VCaP (cell line): Measurements from ENCODE around the gene FHIT.
A peak's percentile ranks its signal among the peaks of the same experiment; 100 is the strongest.

Experiments
- H3K27ac ChIP-seq: fragments of 450-650 bp; 2 replicates; pipeline ENCODE4 v1.5.1; 2017
- CTCF ChIP-seq: fragments of 450-650 bp; conservative IDR thresholded peaks from 2 replicates; pipeline ENCODE4 v1.5.1; 2017; ENCODE audit warnings: mild to moderate bottlenecking, moderate library complexity

FHIT gene

GRCh38 chr3:60307562-60308199, 943.6 kb downstream of the FHIT start:
- H3K27ac ChIP-seq, result peak overlapping the region; percentile 59
- TF ChIP-seq CTCF, result no peak

GRCh38 chr3:60304112-60304511, 947.1 kb downstream of the FHIT start:
- no peak for TF ChIP-seq CTCF
- no peak overlapping the region for H3K27ac ChIP-seq

DNA sequence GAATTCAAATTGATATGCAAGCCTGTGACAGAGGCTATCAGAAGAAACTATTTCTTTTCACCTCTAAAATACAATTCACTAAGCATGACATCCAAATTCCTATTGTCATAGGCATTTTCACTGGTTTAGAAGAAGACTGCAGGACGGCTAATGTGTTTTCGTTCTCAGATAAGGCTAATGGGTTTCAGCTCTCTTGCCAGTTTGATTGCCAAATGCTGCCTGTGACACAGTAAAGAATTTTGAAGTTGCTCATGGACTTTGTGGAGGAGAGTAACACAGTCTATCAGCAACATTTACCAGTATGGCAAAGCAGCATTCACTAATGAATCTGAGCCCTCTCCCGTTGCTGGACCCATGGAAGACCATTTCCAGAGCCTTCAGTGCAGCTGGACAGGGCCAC, 948.1 kb downstream of the FHIT start:
- TF ChIP-seq CTCF, result no peak

DNA sequence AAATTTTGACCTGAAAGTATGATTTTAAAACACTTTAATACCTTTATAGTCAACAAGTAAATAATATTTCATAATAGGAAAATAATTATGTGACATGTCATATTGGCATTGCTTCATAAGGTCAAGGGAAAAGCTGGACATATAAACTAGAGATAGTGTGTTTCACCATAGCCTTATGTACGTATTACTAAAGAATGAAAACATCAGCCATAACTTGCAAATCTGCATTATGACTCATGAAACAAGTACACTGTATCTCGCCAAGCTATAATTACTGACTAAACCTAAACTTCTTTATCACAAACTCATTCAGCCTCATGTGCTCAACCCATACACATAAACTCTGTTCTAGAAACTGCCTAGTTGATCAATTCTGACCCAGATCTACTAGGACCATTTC, 950.1 kb downstream of the FHIT start:
- no peak for TF ChIP-seq CTCF
- H3K27ac ChIP-seq, result no peak overlapping the region

More for the DNA sequence above, 948.1 kb downstream of the FHIT start:
- H3K27ac ChIP-seq, result no peak overlapping the region

DNA sequence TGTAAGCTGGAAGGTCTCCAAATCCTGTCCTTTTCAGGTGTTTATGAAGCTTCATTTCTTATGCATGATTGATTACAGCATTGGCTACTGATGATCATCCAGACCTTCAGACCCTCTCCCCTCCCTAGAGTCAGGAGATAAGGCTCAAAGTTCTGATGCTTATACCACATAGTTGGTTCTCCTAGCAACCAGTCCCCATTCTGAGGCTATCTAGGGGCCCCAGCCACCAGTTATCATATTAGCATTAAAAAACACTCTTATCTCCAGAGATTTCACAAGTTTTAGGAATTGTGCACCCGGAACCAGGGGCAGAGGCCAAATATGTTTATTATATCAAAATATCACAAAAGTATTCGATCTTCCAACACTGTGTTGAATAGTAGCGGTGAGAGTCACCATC, 953.1 kb downstream of the FHIT start:
- H3K27ac ChIP-seq, result no peak overlapping the region
- TF ChIP-seq CTCF, result no peak

DNA sequence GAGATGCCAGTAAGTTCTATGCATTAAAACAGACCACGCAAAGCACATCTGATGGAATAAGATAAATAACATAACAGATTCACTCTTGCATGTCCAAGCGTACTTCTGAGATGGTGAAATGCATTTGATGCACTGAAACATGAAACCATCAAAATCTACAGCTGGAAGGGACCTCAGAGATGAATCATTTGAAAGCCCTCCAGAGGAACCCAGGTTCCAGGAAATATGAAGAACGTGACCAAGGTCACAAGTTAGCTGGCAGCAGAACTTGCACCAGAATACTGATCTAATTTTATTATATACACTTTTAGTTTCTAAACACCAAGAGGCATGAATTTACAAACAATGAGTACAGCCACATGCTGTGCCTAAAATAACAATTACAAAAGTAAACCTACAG, 957.1 kb downstream of the FHIT start:
- no peak overlapping the region for H3K27ac ChIP-seq
- TF ChIP-seq CTCF, result no peak

- no peak for TF ChIP-seq CTCF
- H3K27ac ChIP-seq, result no peak overlapping the region
Observed at GRCh38 chr3:60291115-60291514, 960.1 kb downstream of the FHIT start.
